ENCODE results near the gene SIRPB2. TPM values are rescaled to one million over a fixed set of nuclear protein-coding genes. Genes with fewer than 3 reads are reported as not detected.

SIRPB2 gene
- total RNA-seq, 2 experiments from 2014 or later, result not detected

DNA sequence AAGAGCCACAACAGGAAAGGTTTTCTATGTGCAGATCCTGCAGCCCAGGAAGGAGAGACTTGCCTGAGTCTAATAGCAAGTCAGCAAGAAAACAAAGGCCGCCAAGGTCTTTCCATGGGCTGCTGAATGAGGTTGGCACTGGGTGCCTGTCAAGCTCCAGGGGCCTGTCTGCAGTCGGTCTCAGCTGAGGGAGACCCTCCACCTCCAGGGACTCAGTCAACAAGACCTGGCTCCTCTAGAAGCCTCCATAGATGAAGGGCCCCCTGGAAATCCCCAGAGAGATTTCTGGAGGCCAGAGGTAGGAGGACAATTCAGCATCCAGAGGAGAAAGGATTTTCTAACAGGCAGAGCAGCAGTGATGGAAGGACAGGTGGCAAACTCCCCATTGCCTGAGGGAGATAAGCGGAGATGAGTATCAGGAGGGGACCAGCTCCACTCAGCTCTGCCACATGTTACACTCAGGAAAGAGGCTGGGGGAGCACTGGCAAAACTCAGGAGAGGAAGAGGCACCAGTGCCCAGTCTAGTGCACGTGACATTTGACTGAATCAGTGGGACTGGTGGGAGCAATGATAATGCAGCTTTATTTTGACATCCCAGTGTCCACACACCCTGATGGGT, 64.9 kb downstream of the SIRPB2 start:
- TF ChIP-seq EZH2phosphoT487 (IDR thresholded peaks at IDR 0.05; ENCODE audit: borderline replicate concordance, low read depth, low read length) (no peak), CTCF (conservative IDR thresholded peaks at IDR 0.05; ENCODE audit: low read length) (no peak)
- ChIA-PET CTCF (ENCODE audit: unreplicated experiment) (interaction anchor here (0.5 to 1.1 kb wide), 2 partner anchors 12 to 38 kb away, joined by 3 read pairs; no protein-coding TSS in a partner anchor), POLR2A (interaction anchor here (2.1 kb wide), 1 partner anchor 12 kb away, joined by 6 read pairs; no protein-coding TSS in a partner anchor)

More for the DNA sequence above, 64.9 kb downstream of the SIRPB2 start:
- no peak overlapping the region for H3K27ac ChIP-seq (ENCODE audit: low read depth, low read length, poor library complexity, severe bottlenecking)
- no peaks in the 10 kb centered on the region for H3K9me3 ChIP-seq (ENCODE audit: low read length)
- no peak overlapping the region for H3K4me3 ChIP-seq (ENCODE audit: low read depth, low read length, poor library complexity, severe bottlenecking)
- H3K36me3 ChIP-seq (ENCODE audit: insufficient read depth, low read length), result no peaks in the 10 kb centered on the region
- H3K4me1 ChIP-seq (ENCODE audit: insufficient read depth, low read length, poor library complexity, severe bottlenecking), result peaks cover 6% of the 10 kb centered on the region
- intact Hi-C loops (cut with micrococcal nuclease; ENCODE audit: unreplicated experiment), result no loop called here
- H4K20me1 ChIP-seq (ENCODE audit: insufficient read depth, low read length), result no peaks in the 10 kb centered on the region
- no peak overlapping the region for H2AFZ ChIP-seq (ENCODE audit: low read length)
- no peak for DNase-seq (ENCODE audit: low spot score)
- no peak overlapping the region for H3K4me2 ChIP-seq (ENCODE audit: low read length)
- H3K9me2 ChIP-seq (ENCODE audit: insufficient read depth, low read length), result no peaks in the 10 kb centered on the region
- H3K79me2 ChIP-seq (ENCODE audit: insufficient read depth, low read depth, low read length), result no peaks in the 10 kb centered on the region
- no TSS peak for BruUV-seq (replicated peaks)

Small RNA genes lying within 50 kb of the gene (small RNA-seq; reads per million reads assigned to genes)
- gene RNU6-917P, result not detected

Other genes with a start within 250 kb of the SIRPB2 start
- 0.10 TPM in 1 of 2 replicates, not detected in the other for gene SNPH, start 225.1 kb downstream of the SIRPB2 start, total RNA-seq (2014; rRNA removed; shearing (Covaris generic))
- not detected in 2 replicates for gene SNPH, start 225.1 kb downstream of the SIRPB2 start, total RNA-seq (2022)
- gene SDCBP2, start 162.3 kb downstream of the SIRPB2 start, total RNA-seq (2014; rRNA removed; shearing (Covaris generic)), result 1.8 and 2.8 TPM in 2 replicates
- gene SDCBP2, start 162.3 kb downstream of the SIRPB2 start, total RNA-seq (2022), result 2.5 and 2.6 TPM in 2 replicates
- 83.2 and 99.0 TPM in 2 replicates for gene FKBP1A, start 98.4 kb downstream of the SIRPB2 start, total RNA-seq (2014; rRNA removed; shearing (Covaris generic))
- 218 and 230 TPM in 2 replicates for gene FKBP1A, start 98.4 kb downstream of the SIRPB2 start, total RNA-seq (2022)
- gene NSFL1C, start 24.6 kb downstream of the SIRPB2 start, total RNA-seq (2014; rRNA removed; shearing (Covaris generic)), result 40.2 and 49.6 TPM in 2 replicates
- 77.1 and 80.0 TPM in 2 replicates for gene NSFL1C, start 24.6 kb downstream of the SIRPB2 start, total RNA-seq (2022)
- gene SIRPD, start 66.3 kb upstream of the SIRPB2 start, total RNA-seq (2014; rRNA removed; shearing (Covaris generic)), result not detected in 2 replicates
- gene SIRPD, start 66.3 kb upstream of the SIRPB2 start, total RNA-seq (2022), result not detected in 2 replicates
- gene SIRPB1, start 128.6 kb upstream of the SIRPB2 start, total RNA-seq (2014; rRNA removed; shearing (Covaris generic)), result not detected in 2 replicates
- not detected in 2 replicates for gene SIRPB1, start 128.6 kb upstream of the SIRPB2 start, total RNA-seq (2022)
- not detected in 2 replicates for gene SIRPG, start 166.4 kb upstream of the SIRPB2 start, total RNA-seq (2014; rRNA removed; shearing (Covaris generic))
- gene SIRPG, start 166.4 kb upstream of the SIRPB2 start, total RNA-seq (2022), result not detected in 2 replicates

All from OCI-LY7 (cell line).